Ishikawa (cell line): ENCODE measurements around the gene GRIK4.

Experiments used
- CEBPB ChIP-seq: IDR thresholded peaks from 2 replicates; pipeline ENCODE4 v1.6.1; 2012
- CREB1 ChIP-seq: IDR thresholded peaks from 2 replicates; pipeline ENCODE4 v1.6.1; 2012; ENCODE audit warnings: low read depth
- EGR1 ChIP-seq: IDR thresholded peaks from 2 replicates; pipeline ENCODE4 v1.6.1; 2012
- EP300 ChIP-seq: IDR thresholded peaks from 2 replicates; pipeline ENCODE4 v1.6.1; 2012; ENCODE audit warnings: borderline replicate concordance
- FOXM1 ChIP-seq: IDR thresholded peaks from 2 replicates; pipeline ENCODE4 v1.6.1; 2012; ENCODE audit warnings: low read depth, borderline replicate concordance
- MAX ChIP-seq: IDR thresholded peaks from 2 replicates; pipeline ENCODE4 v1.6.1; 2012
- NFIC ChIP-seq: IDR thresholded peaks from 2 replicates; pipeline ENCODE4 v1.6.1; 2012
- RAD21 ChIP-seq: IDR thresholded peaks from 2 replicates; pipeline ENCODE4 v1.6.1; 2012; ENCODE audit warnings: low read depth
- REST ChIP-seq: IDR thresholded peaks from 2 replicates; pipeline ENCODE4 v1.6.1; 2012; ENCODE audit warnings: low read depth, mild to moderate bottlenecking
- TAF1 ChIP-seq: IDR thresholded peaks from 2 replicates; pipeline ENCODE4 v1.6.1; 2012; ENCODE audit warnings: low read depth, mild to moderate bottlenecking
- TCF12 ChIP-seq: IDR thresholded peaks from 2 replicates; pipeline ENCODE4 v1.6.1; 2012; ENCODE audit warnings: low read depth
- TEAD4 ChIP-seq: IDR thresholded peaks from 2 replicates; pipeline ENCODE4 v1.6.1; 2012
- USF1 ChIP-seq: IDR thresholded peaks from 2 replicates; pipeline ENCODE4 v1.6.1; 2012
- YY1 ChIP-seq: IDR thresholded peaks from 2 replicates; pipeline ENCODE4 v1.6.1; 2012; ENCODE audit warnings: low read depth
- ZBTB7A ChIP-seq: IDR thresholded peaks from 2 replicates; pipeline ENCODE4 v1.6.1; 2012; ENCODE audit warnings: low read depth

The GRIK4 gene

GRCh38 chr11:120773501-120774031 is 262.0 kb downstream of the GRIK4 start:
- no peak for TF ChIP-seq YY1
- no peak for TF ChIP-seq CREB1
- no peak for TF ChIP-seq MAX
- no peak for TF ChIP-seq EGR1
- no peak for TF ChIP-seq CEBPB
- TF ChIP-seq TCF12, result no peak
- no peak for TF ChIP-seq USF1
- TF ChIP-seq ZBTB7A, result no peak

- no peak for TF ChIP-seq EP300
- no peak for TF ChIP-seq NFIC
- TF ChIP-seq USF1, result no peak
- TF ChIP-seq YY1, result no peak
- TF ChIP-seq REST, result no peak
- no peak for TF ChIP-seq FOXM1
- TF ChIP-seq ZBTB7A, result no peak
- no peak for TF ChIP-seq RAD21
- no peak for TF ChIP-seq TCF12
- no peak for TF ChIP-seq TAF1
- no peak for TF ChIP-seq CEBPB
Measured at GRCh38 chr11:120774591-120775386, 263.2 kb downstream of the GRIK4 start.

- TF ChIP-seq TEAD4 (peak; percentile 8; the same call in 1 of the 2 replicates), USF1 (no peak), REST (no peak)
Measured at GRCh38 chr11:120775986-120776951, 264.7 kb downstream of the GRIK4 start.

- TF ChIP-seq REST (no peak), ZBTB7A (no peak), CREB1 (no peak), EGR1 (no peak), USF1 (no peak), FOXM1 (no peak)
Measured at GRCh38 chr11:120778685-120779490, 267.3 kb downstream of the GRIK4 start.
